HG03460 (cell line): Measurements from ENCODE around the gene S100A3.
"Not testable (repeated sequence)": the region's sequence is repeated elsewhere in the genome, so short reads cannot be mapped to it uniquely, and the experiment has no call there.

Experiments
- ATAC-seq: cut with Tn5 transposase; IDR thresholded peaks from one replicate; pipeline ENCODE4 v1.9.1; 2021; ENCODE audit not compliant: unreplicated experiment

S100A3 gene

DNA sequence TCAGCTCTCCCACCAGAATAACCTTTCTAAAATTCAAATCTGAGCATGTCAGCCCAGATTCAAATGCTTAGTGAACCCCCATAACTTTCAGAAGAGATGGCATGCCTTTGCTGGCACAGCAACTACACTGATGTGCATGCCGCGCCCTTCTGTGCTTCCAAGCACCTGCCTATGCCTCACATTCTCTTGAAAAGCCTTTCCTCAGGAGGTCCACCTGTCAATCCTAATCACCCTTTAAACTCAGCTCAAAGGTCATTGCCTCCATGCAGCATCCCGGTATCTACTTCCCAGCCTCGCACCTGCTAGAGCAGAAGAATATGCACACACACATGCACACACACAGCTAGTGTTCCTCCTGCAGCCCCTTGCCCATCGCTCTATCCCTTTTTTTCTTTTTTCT, 21.8 kb upstream of the S100A3 start:
- ATAC-seq, result no peak

DNA sequence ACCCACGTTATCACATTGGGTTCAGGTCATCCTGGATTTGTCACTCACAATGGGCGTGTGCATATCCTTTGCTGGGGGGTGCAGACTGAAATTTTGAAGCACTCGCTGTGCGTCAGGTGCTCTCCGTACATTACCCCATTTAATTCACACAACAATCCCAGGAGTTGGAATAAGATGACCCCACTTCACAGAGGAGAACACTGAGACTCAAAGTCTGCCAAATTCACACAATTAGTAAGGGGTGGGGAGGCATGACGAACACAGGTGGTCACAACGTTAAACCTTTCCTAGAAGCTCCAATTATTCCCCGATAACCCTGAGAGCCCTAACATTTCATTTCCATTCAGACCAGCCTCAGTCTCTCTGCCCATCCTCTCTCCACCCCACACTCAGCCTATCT, 20.4 kb upstream of the S100A3 start:
- ATAC-seq, result no peak

DNA sequence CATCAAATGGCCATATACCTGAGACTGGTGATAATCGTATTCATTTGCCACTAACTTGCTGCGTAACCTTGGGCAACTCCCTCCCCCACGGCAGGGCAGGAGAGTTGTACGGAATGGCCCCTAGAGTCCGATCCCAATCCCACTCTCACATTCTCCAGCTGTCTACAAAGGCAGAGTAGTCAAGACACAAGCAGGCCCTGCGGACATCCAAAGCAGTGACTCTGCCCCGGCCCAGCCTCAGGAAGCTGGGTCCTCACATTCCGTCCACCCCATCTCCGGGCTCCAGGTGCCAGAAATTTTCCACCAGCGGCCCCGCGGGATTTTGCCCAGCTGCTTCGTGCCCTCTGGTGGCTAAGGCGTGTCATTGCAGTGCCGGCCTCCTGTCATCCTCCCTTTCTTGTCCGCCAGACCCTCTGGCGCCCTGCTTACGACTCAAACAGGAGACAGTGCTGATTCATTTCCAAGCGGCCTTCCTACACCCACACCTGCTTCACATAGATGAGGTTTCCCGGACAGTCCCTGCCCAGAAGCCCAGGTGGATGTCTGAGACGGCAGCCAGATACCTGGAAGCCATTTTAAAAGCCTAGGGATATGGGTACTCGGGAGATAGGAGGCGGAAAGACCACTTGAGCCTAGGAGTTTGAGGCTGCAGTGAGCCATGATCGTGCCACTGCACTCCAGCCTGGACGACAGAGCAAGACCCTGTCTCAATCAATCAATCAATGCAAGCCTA, 19.5 kb upstream of the S100A3 start:
- no peak for ATAC-seq

DNA sequence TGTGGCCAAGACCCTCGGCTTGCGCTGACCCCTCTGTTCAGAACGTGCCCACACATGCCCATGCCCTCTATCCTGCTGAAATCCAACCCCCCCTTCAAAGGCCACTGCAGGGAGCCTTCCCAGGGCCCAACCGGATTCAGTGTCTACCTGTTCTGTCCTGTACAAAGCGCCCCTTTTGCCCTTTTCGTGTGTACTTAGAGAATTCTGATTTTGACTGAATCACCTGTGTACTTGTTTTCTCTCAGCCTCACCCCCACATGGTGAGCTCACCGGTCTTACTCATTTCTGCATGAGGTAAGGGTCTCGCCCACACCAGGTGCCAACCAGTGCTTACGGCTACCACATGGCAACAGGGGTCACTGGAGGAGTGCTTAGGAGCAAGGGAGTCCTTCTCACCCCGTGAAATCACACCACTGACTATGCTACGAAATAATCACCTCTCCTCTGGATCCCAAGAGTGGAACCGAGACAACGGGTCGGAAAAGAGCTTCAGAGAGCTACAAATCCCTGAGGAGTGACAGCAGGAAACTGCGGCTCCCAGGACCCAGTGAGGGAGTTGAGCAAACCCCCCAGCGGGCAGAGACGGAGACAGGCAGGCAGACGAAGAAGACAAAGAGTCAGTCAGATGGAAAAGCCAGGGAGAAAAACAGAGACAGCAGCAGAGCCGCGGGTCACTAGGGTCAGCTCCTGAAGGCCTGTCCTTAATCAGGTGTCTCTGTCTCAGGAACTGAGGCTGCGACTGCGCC, 18.7 kb upstream of the S100A3 start:
- no peak for ATAC-seq

DNA sequence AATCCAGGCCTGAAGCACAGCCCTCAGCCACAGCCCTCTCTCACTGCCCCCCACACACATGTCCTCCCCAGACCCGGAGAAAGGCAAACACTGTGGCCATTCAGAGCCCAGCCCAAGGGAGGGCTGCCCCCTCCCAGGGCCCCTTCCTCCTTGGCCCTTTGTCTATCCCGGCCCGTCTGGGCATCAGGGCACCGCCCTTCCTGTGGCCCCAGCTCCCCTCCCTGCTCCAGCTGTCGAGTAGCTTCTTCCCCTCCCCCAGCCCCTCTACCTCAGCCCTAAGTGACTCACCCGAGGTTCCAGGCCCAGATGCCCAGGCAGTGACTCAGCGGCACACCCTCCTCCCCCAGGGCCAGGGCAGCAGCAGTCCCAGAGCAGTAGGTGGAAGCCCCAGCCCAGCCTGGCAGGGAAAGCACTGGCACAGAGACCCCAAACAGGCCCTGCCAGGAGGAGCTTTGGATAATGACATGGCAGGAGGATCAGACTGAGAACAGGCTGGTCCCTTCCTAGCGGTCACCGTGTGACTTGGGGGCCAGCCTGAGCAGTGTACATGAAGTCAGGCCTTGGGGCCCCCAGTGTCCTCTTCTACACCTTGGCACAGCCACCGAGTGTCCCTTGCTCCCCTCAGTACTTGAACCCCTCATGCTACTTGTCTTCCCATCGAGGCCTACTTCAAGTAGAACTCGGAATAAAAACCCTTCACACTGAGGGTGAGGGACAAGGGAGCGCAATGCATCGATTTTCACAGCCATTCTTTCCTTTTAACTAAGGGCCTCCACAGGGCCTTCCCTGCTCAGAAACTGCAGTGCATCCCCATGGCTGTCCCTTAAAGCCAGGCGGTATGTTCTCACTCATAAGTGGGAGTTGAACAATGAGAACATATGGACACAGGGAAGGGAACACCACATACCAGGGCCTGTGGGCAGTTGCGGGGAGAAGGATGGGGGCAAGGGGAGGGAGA, 17.6 kb upstream of the S100A3 start:
- ATAC-seq, result peak; percentile 42

DNA sequence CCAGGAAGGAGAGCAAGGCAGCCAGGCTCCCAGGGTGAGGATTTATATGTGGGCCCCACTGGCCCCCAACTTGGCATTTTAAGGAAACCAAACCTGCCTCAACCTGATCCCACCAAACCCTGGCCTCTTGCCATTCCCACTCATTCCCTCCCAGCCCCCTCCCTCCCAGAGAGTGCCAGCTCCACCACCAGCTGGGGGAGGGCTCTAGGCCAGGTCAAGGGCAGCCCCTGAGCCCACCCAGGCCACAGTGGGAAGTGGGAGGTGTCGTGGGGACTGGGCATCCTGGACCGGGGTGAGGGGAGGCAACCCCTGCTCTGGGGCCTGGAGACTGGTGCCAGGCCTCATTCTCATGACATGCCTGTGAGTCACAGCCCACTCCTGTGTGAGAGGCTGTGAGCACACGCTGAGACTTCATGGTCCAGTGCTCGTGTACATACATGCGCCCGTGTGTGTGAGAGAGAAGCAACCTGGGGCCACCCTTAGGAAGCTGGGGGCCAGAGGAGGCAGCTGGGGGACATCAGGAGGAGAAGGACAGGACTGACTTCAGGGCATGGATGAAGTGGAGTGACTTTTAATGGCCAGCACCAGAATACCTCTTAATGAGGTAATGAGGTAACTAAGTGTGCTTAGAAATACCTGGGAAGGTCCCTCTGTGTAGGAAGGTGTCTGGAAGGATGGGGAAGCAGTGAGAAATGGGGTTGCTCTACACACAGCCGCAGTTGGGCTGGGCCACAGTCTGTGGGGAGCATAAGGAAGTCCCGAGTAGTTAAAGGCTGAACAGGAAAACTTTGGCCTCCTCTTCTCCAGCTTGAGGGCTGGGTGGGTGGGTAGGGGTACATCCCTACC, 16.7 kb upstream of the S100A3 start, which contains the start of gene S100A2:
TSS of gene S100A2 (minus strand) at position 316 of the 846 bp plus-strand sequence. CDS start 1,967 bp downstream, outside the sequence.
- ATAC-seq, result peak; percentile 50

DNA sequence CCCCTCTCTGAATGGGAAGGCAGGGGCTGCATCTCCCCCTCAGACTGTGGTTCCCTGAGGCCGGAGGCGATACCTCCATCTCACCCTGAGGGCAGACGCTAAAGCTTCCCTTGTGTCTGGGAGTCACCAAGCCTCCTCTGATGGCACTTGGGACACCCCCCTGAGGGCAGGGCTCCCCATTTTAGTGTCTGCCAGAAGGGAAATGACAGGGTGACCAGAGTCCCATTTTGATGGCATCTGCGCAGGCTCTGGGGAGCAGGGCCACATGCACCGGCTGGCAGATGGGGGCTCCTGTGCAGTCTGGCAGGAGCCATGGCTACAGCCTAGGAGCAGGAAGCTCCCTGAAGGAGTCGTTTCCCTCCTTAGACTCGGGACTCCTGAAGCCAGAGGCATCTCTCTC, 14.9 kb upstream of the S100A3 start:
- ATAC-seq, result no peak

DNA sequence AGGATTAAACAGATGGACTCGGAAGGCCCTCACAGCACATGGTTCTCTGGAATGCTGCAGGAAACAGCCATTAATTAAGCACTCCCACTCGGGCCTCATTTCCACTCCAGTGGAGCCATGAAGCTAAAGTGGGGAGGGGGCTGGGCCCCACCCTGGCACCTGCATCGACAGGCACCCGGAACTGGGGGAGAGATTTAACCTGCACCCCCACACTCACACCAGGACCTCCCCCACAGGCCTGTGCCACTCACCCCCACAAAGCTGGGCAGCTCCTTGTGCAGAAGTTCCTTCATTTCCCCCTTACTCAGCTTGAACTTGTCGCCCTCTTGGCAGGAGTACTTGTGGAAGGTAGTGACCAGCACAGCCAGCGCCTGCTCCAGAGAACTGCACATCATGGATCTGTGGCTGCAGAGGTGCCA, 14.4 kb upstream of the S100A3 start:
- no peak for ATAC-seq

DNA sequence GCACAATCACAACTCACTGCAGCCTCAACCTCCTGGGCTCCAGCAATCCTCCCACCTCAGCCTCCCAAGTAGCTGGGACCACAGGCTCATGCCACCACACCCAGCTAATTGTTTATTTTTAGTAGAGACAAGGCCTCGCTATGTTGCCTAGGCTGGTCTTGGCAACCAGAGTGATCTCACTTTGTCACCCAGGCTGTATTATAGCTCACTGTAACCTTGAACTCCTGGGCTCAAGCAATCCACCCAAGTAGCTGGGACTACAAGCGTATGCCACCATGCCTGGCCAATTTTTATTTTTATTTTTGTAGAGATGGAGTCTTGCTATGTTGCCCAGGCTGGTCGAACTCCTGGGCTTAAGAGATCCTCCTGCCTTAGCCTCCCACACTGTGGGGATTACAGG, 13.0 kb upstream of the S100A3 start:
- not testable (repeated sequence) for ATAC-seq

DNA sequence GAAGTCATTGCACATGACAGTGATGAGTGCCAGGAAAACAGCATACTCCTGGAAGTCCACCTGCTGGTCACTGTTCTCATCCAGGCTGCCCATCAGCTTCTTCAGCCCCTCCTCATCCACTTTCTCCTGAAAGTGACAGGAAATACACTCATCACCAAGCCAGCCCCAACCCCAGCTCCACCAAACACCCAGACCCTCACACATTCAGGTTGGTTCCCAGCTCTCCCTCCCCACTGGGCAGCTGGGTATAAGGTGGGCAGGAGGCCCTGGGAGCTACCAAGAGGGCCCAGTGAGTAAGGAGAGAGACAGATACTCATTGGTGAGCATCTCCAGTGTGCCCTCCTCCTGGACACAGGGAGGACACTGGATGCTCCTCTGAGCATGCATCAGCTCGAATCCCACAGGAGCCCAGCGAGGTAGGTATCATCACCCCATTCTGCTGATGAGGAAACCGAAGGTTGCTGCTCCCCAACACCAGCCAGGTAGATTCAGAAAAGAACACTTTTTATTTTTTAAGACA, 12.5 kb upstream of the S100A3 start:
- no peak for ATAC-seq

DNA sequence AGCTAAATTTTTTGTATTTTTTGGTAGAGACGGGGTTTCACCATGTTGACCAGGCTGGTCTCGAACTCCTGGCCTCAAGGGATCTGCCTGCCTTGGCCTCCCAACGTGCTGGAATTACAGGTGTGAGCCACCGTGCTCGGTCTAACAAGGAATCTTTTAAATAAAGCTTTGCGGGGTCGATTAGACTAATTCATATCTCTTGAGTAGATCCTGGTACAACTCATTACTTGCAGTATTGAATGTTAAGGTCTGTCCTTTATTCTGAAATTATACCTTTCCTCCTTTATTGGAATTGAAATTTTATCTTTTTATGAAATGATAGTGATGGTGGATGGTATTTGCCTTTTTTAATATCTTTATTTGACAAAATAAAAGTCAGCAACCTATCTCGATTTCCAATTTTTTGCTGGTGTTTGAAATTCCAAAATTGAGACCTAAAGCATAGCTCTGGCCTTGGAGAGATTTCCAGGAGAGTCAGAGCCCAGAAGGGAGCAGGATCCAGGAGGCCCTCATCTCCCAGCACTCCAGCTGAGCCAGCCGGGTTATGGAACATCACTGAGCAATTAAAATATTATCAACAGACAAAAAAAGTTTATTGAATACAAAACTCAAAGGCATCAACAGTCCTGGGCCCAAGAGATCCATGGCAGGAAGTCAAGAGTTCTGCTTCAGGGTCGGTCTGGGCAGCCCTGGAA, 11.9 kb upstream of the S100A3 start:
- ATAC-seq, result no peak

DNA sequence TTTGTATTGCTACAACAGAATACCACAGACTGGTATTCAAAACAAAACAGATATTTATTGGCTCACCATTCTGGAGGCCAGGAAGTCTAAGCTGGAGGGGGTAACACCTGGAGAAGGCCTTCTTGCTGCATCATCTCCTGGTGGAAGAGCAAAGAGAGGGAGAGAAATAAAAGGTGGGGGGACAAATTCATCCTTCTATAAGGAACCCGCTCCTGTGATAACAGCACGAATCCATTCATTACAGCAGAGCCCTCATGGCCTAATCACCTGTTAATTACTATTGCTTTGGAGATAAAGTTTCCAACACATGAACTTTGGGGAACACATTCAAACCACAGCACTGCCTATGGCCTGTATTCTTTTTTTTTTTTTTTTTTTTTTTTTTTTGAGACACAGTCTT, 11.2 kb upstream of the S100A3 start:
- ATAC-seq, result no peak

DNA sequence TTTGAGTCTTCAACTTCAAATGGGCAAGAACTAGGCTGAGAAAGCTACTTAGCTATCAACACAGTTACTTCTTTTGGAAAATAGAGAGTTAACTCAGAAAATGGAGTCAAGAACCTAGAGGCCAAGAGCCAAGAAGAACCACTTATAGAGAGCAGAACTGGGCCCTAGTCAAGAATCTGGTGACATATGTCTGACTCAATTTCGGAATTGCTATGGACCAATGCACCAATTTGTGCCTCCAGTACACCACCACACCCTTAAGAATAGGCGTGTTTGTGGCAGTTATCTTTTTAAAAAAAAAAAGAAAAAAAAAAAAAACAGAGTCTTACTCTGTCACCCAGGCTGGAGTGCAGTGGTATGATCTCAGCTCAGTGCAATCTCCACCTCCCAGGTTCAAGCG, 8.8 kb upstream of the S100A3 start:
- no peak for ATAC-seq

DNA sequence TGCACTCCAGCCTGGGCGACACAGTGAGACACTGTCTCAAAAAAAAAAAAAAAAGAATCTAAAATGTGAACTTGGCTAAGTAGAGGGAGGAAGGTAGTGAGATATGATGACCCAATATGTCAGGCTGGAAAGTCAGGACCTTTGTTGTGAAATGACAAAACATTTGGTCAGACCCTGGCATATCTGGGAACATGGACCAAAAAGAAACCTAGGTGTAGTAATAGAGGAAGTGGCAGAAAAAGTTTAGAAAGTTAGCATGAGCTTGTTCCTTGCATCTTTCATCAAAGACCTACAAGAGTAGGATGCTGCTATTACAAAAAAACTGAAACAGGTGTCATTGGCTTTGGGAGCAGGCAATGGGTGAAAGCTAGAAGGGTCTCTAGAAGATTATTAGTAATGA, 7.3 kb upstream of the S100A3 start:
- no peak for ATAC-seq

DNA sequence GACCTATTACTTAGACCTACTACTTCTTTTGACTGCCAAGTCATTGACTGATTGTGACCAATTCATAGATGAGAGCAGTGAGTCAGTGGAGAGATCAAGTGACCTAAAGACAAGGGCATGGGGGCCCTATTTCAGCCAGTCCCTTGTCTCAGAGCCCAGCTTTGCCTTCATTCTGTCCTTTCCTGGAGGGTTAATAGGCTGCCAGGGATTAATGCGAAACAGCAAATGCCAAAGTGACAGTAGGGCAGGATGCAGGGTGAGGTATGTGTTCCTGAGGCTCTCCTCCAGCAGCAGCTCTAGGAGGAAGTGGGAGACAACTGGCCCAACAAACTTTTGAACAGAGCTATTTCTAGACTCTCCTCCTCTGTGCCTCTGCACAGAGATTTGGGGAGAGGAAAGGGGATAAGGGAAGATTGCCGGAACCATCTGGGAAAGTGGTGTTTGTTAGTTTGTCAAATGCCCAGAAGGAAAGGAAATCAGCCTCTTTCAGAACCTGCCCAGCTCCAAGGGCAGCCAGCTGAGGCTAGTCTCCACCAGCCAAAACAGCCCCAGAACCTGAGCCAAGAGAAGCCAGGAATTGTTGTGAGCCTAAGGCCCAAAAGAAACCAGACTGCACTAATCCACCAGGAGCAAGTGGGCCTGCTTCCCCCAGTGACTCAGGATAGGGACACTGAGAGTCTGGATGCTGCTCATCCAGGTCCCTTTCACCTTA, 4.9 kb upstream of the S100A3 start:
- no peak for ATAC-seq

DNA sequence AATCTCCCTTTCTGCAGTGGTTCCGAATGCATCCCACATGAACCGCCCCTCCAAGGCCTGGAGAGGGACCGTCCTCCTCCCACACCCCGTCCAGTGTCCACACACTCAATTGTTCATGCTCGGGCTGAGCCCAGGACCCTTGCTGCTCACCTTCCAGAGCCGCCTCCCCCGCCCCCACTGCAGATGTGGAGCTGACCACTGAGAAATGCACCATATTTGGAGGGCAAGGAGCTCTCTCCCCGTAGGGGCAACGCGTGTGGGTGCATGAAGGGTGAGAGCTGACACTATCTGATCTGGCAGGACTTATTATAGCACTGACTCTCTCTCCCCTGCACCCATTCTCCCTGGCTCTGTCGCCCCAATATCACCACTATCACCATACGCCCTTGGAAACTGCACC, 4.0 kb upstream of the S100A3 start:
- no peak for ATAC-seq

DNA sequence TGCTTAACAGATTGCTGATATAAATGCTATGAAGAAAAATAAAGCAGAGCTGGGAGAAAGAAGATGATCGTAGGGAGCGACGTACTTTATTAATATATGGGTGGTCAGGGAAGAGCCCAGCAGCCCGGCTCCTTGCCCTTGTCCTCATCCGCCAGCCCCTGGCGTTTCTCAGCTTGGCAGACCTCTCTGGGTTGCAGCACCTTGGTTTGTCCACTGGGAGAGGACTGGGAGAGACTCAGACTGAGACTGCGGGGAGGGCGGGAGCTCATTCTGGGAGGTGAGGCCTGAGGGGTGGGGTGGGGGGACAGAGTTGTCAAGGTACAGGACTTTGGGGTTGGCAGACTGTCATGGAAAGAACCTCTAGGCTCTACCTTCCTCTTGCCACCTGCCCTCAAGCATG, 3.3 kb upstream of the S100A3 start:
- no peak for ATAC-seq

DNA sequence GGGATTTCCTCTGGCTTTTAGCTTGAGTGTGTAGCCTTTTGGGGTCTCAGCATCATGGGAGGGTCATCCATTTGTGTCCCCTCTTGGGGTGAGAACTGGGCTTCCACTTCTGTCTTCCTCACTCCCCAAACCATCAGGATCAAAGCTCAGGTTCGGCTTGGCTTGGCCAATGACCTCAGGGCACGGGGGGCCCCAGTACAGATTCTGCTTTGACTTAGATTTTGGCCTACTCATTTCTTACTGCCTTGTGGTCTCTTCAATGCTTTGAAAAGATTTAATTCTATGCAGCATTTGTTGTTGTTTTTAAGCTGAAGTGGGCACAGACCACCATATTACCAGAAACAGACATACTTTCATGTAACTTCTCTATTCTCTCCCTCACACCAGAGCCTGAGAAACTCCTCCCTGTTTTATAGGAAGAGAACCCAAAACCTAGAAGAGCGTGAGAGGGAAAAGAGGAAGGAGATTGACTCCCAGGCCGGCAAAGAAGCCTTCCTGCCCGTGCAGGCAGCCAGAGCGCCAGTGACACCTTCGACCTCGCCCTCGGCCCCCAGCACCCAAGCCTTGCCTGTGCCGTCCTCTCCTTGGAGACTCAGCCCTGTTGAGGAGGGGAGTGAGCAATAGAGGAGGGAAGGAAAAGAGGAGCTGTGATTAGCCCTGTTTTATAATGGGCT, 1.9 kb upstream of the S100A3 start:
- ATAC-seq, result no peak

DNA sequence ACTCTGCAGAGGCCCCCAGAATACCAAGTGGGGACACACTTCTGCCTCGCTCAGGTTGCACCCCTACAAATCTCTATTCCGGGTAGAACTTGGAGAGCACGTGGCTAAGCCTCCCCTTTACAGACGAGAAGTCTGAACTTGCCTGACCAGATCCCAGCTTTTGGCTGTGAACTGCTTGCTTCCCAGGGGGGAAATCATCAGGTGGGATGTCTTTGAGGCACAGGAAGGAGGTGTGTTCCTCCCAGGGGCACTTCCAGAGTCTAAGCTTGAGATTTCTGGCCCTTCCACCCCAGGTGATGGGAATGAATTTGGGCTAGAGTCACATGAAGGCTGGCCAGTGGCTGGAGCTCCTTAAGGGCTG, 1.3 kb upstream of the S100A3 start:
- ATAC-seq, result no peak
